ENCODE measurements around the gene ZNF649.

DNA sequence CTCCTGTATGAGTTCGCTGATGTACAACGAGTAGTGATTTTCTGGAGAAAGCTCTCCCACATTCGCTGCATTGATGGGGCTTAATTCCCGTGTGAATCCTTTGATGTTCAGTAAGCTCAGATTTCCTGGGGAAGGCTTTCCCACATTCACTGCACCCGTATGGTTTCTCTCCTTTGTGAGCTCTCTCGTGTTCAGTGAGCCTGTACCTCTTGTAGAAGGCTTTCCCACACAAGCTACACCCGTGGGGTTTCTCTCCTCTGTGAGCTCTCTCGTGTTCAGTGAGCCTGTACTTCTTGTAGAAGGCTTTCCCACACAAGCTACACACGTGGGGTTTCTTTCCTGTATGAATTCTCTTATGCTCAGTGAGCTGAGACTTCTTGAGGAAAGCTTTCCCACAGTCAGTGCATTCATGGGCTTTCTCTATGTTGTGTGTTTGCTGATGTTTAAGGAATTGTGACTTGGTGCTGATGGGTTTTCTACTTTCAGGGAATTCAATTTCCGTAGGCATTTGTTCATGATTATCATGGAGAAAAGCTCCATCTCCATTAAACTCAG, 13.5 kb downstream of the ZNF649 start:
- TF ChIP-seq CTCF (conservative IDR thresholded peaks at IDR 0.05; ENCODE audit: low read depth, low read length): no peak
- TF ChIP-seq EZH2 (IDR thresholded peaks at IDR 0.05; ENCODE audit: borderline replicate concordance, low read depth, low read length, poor library complexity, severe bottlenecking): no peak

Measured in A673 (cell line).